ENCODE measurements around the gene STBD1.

DNA sequence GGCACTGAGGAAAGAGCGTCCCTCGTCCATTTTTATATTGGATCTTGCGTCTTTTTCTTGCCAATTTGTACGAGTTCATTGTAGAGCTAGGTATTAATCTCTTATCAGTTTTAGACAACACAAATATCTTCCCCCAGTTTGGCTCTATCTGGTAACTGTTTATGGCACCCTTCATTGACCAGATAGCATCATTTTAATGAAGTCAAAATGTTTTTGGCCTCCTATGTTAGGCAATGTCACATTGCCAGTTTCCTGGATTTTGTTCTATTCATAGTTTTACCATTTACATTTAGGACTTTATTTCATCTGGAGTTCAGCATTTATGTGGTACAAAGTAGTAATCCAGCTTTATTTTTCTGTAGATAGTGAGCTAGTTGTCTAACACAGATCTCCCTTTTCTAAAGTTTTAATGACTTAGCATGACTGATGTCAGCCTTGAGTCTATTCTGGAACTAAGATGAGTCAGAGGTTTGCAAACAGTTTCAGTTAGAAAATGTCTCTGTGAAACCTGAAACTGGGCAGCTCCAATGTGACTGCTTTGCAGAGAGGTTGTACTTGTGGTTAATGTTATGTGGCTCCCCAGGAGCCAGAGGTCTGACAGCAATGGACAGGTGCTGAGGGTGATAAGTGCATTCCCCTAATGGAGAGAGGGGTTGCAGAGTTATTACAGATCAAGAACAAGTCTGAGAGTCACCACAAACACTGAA is 5.3 kb upstream of the STBD1 start:
- no peak for TF ChIP-seq SUZ12 (IDR thresholded peaks at IDR 0.05; ENCODE audit: extremely low read depth, insufficient read depth, insufficient read length)
- no peak for TF ChIP-seq YY1 (IDR thresholded peaks at IDR 0.05; ENCODE audit: insufficient read depth, insufficient read length)
- TF ChIP-seq ZNF274 (IDR thresholded peaks at IDR 0.05; ENCODE audit: low read depth, low read length), result no peak
